GM21515 (cell line): Measurements from ENCODE around the gene HOXA13.

Experiments used
- ATAC-seq: cut with Tn5 transposase; IDR thresholded peaks from one replicate; pipeline ENCODE4 v1.9.1; 2021; ENCODE audit not compliant: unreplicated experiment

Gene HOXA13

GRCh38 chr7:27237735-27238334 is 37.9 kb upstream of the HOXA13 start:
- no peak for ATAC-seq

GRCh38 chr7:27235387-27236311 is 35.8 kb upstream of the HOXA13 start:
- ATAC-seq: no peak

GRCh38 chr7:27229448-27229847 is 29.6 kb upstream of the HOXA13 start:
- ATAC-seq: no peak

GRCh38 chr7:27224983-27225934 is 25.4 kb upstream of the HOXA13 start:
- ATAC-seq: no peak

- ATAC-seq: no peak
Observed at GRCh38 chr7:27223941-27224575, 24.2 kb upstream of the HOXA13 start.

GRCh38 chr7:27221201-27221797 is 21.4 kb upstream of the HOXA13 start:
- no peak for ATAC-seq

- ATAC-seq: no peak
Observed at GRCh38 chr7:27220440-27220955, 20.6 kb upstream of the HOXA13 start.

GRCh38 chr7:27219821-27220220 is 19.9 kb upstream of the HOXA13 start:
- no peak for ATAC-seq

- no peak for ATAC-seq
Observed at GRCh38 chr7:27217951-27218350, 18.1 kb upstream of the HOXA13 start.

- no peak for ATAC-seq
Observed at GRCh38 chr7:27215356-27215755, 15.5 kb upstream of the HOXA13 start.

- ATAC-seq: no peak
Observed at GRCh38 chr7:27214239-27214950, 14.5 kb upstream of the HOXA13 start.

GRCh38 chr7:27213433-27214238 is 13.7 kb upstream of the HOXA13 start:
- no peak for ATAC-seq

- ATAC-seq: no peak
Observed at GRCh38 chr7:27212497-27213432, 12.9 kb upstream of the HOXA13 start.

- ATAC-seq: no peak
Observed at GRCh38 chr7:27211764-27212204, 11.9 kb upstream of the HOXA13 start.

GRCh38 chr7:27211084-27211446 is 11.2 kb upstream of the HOXA13 start:
- no peak for ATAC-seq

GRCh38 chr7:27210441-27211083 is 10.7 kb upstream of the HOXA13 start:
- ATAC-seq: no peak

GRCh38 chr7:27209933-27210440 is 10.1 kb upstream of the HOXA13 start:
- ATAC-seq: no peak
